GM21737 (cell line): ENCODE results near the gene ROBO2.

ENCODE experiments used
- ATAC-seq: cut with Tn5 transposase; IDR thresholded peaks from one replicate; pipeline ENCODE4 v1.9.1; 2021; ENCODE audit warnings: mild to moderate bottlenecking, moderate library complexity; ENCODE audit not compliant: unreplicated experiment

ROBO2 gene

GRCh38 chr3:77039606-77040171, at the start of gene ROBO2:
ROBO2 (plus strand) TSS chr3:77040099; CDS start chr3:77040786, 687 bp downstream.
- ATAC-seq = no peak

GRCh38 chr3:76990606-76991005, 49.3 kb upstream of the ROBO2 start:
- no peak for ATAC-seq

- no peak for ATAC-seq
These were observed 48.7 kb upstream of the ROBO2 start for GRCh38 chr3:76991165-76991564.

- ATAC-seq = no peak
These were observed 42.2 kb upstream of the ROBO2 start for GRCh38 chr3:76997733-76998132.

- no peak for ATAC-seq
These were observed 41.3 kb upstream of the ROBO2 start for GRCh38 chr3:76998555-76998954.

- ATAC-seq = no peak
These were observed 38.7 kb upstream of the ROBO2 start for GRCh38 chr3:77001062-77001701.

- ATAC-seq = no peak
These were observed 25.7 kb upstream of the ROBO2 start for GRCh38 chr3:77014226-77014625.

GRCh38 chr3:77025471-77025870, 14.4 kb upstream of the ROBO2 start:
- no peak for ATAC-seq

- ATAC-seq = no peak
These were observed 12.8 kb upstream of the ROBO2 start for GRCh38 chr3:77026904-77027634.

- no peak for ATAC-seq
These were observed 11.9 kb upstream of the ROBO2 start for GRCh38 chr3:77028005-77028404.

GRCh38 chr3:77038468-77038929, 1.4 kb upstream of the ROBO2 start:
- ATAC-seq = no peak

- ATAC-seq = no peak
These were observed 831 bp upstream of the ROBO2 start for GRCh38 chr3:77038930-77039605.

GRCh38 chr3:77040216-77040615, 317 bp downstream of the ROBO2 start:
- no peak for ATAC-seq

- ATAC-seq = no peak
These were observed 1.2 kb downstream of the ROBO2 start for GRCh38 chr3:77040926-77041722.

GRCh38 chr3:77041811-77042210, 1.9 kb downstream of the ROBO2 start:
- ATAC-seq = no peak

- no peak for ATAC-seq
These were observed 2.4 kb downstream of the ROBO2 start for GRCh38 chr3:77042343-77042742.

- no peak for ATAC-seq
These were observed 3.0 kb downstream of the ROBO2 start for GRCh38 chr3:77042882-77043281.

- ATAC-seq = no peak
These were observed 5.8 kb downstream of the ROBO2 start for GRCh38 chr3:77045686-77046085.

- ATAC-seq = no peak
These were observed 8.3 kb downstream of the ROBO2 start for GRCh38 chr3:77048186-77048585.

GRCh38 chr3:77051591-77051990, 11.7 kb downstream of the ROBO2 start:
- no peak for ATAC-seq

GRCh38 chr3:77052051-77052501, 12.2 kb downstream of the ROBO2 start:
- ATAC-seq = no peak
